ENCODE data around the gene ETV5. TPM values are rescaled to one million over a fixed set of nuclear protein-coding genes. Genes with fewer than 3 reads are reported as not detected.

The ETV5 gene
- total RNA-seq, 1 donor from 2014 or later, result 61.0 TPM

DNA sequence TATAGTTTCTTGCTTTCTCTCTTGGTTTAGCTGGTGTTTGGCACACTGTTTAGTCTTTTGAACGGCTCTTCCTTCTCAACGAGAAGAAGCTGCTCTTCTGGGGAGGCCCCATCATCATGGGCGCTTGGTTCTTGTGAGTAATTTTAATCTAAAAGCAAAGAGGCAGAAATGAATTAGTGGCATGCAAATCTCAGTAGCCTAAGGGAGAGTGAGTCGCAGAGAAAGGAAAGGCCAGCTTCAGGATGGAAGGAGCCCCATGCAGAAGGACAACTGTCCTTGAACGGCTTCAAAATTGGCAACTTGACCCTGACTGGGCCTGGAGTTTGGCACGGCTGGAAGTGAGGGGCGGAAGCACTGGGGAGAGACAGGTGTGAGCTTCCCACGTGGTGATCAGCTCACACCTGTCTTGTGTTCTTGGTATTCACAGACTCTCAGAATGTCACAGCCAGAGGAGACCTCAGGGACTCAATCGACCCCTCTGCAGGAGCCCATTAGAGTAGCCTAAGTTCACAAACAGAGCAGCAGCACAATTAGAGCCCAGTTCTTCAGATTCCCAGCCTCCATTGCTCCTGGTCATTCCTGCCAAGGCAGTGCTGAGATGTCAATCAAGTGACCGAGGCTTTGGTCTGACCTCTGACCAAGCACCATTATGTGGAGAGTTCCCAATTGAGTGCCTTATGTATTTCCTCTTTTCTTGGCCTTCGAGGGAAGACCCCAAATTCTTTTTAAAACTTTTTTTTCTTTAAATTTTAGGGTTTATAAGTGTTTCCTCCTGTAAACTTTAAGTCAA is 41.3 kb upstream of the ETV5 start:
- peaks cover 7% of the 10 kb centered on the region for H3K4me1 Mint-ChIP-seq
- H3K9me3 Mint-ChIP-seq, result no peaks in the 10 kb centered on the region
- DNase-seq (ENCODE audit: low read depth, low spot score), result no peak
- no peak overlapping the region for H3K27ac Mint-ChIP-seq (ENCODE audit: unreplicated experiment)
- TF ChIP-seq, protein P1, sequence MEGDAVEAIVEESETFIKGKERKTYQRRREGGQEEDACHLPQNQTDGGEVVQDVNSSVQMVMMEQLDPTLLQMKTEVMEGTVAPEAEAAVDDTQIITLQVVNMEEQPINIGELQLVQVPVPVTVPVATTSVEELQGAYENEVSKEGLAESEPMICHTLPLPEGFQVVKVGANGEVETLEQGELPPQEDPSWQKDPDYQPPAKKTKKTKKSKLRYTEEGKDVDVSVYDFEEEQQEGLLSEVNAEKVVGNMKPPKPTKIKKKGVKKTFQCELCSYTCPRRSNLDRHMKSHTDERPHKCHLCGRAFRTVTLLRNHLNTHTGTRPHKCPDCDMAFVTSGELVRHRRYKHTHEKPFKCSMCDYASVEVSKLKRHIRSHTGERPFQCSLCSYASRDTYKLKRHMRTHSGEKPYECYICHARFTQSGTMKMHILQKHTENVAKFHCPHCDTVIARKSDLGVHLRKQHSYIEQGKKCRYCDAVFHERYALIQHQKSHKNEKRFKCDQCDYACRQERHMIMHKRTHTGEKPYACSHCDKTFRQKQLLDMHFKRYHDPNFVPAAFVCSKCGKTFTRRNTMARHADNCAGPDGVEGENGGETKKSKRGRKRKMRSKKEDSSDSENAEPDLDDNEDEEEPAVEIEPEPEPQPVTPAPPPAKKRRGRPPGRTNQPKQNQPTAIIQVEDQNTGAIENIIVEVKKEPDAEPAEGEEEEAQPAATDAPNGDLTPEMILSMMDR (conservative IDR thresholded peaks at IDR 0.05), result no peak
- no peaks in the 10 kb centered on the region for H3K27me3 Mint-ChIP-seq (ENCODE audit: low read depth)
- no peak overlapping the region for H3K4me3 Mint-ChIP-seq
- H3K36me3 Mint-ChIP-seq (ENCODE audit: low read depth), result no peaks in the 10 kb centered on the region

DNA sequence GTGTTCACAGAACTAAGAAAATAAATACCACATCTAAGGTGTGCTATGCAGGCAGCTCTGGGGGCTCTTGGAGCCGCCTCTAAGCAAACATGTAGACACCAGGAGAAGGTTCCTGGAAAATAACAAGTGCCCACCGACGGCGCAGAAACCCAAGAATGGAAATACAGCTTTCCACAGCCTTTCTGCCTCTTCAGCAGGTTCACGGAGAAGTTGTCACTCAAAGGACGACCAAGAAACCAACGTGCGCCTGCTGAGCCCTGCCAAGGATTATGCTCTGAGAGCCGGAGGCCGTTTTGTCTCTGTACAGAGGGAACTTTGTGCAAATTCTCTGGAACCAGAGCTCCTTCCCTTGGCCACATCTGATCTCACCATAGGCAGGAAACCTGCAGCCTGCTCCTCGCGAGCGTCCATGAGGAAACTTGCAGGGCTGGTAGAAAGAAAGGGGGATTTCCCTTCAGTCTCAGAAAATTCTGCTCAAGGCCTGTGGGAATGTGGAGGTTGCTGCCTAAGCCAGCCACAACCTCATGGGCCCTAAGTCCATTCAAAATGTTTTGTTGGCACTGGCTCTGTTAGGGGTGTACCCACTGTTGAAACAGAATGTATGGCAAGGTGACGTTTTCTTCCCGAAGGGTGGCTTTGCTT is 40.6 kb upstream of the ETV5 start:
- Mint-ChIP-seq H3K27ac (ENCODE audit: unreplicated experiment) (no peak overlapping the region), H3K4me1 (peaks cover 7% of the 10 kb centered on the region), H3K36me3 (ENCODE audit: low read depth) (no peaks in the 10 kb centered on the region), H3K9me3 (no peaks in the 10 kb centered on the region), H3K4me3 (no peak overlapping the region), H3K27me3 (ENCODE audit: low read depth) (no peaks in the 10 kb centered on the region)
- DNase-seq (ENCODE audit: low read depth, low spot score), result no peak
- TF ChIP-seq, protein P1 (conservative IDR thresholded peaks at IDR 0.05), result no peak

DNA sequence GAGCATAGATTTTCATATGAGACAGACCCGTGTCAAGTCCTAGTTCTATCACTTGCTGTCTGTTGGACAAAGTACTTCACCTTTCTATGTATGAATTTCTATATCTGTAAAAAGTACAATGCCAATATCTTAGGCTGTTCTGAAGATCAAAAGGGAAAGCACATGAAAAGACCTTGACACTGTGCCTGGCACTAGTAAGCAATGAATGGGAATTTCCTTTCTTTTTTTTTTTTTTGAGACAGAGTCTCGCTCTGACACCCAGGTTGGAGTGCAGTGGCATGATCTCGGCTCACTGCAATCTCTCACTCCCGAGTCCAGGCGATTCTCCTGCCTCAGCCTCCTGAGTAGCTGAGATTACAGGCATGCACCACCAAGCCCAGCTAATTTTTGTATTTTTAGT is 35.4 kb upstream of the ETV5 start:
- Mint-ChIP-seq H3K27me3 (ENCODE audit: low read depth) (no peaks in the 10 kb centered on the region), H3K27ac (ENCODE audit: unreplicated experiment) (no peak overlapping the region), H3K4me1 (peaks cover 10% of the 10 kb centered on the region), H3K4me3 (no peak overlapping the region), H3K9me3 (peaks cover 3% of the 10 kb centered on the region), H3K36me3 (ENCODE audit: low read depth) (no peaks in the 10 kb centered on the region)
- DNase-seq (ENCODE audit: low read depth, low spot score), result no peak
- TF ChIP-seq, protein P1 (conservative IDR thresholded peaks at IDR 0.05), result no peak

DNA sequence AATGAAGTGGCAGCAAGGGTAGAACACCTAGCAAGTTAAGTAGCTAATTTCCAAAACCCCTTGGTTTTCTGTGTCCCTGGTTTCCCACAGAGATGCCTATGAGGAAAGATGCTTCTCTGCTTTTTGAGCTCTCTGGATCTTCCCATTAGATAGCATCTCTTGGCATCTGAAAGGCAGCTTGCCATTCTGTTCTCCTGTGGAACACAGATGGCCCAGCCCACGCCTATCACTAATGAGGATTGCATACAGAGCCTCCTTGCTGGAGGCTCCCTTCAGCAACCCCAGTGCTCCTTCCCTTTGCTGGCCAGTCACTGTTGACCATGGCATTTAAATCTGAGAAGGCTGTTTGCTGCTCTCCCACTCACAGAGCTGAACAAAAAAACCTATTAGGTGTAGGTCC is 34.4 kb upstream of the ETV5 start:
- H3K27me3 Mint-ChIP-seq (ENCODE audit: low read depth), result no peaks in the 10 kb centered on the region
- no peaks in the 10 kb centered on the region for H3K36me3 Mint-ChIP-seq (ENCODE audit: low read depth)
- TF ChIP-seq, protein P1 (conservative IDR thresholded peaks at IDR 0.05), result no peak
- peaks cover 10% of the 10 kb centered on the region for H3K4me1 Mint-ChIP-seq
- no peak overlapping the region for H3K27ac Mint-ChIP-seq (ENCODE audit: unreplicated experiment)
- no peak overlapping the region for H3K4me3 Mint-ChIP-seq
- DNase-seq (ENCODE audit: low read depth, low spot score), result no peak
- peaks cover 3% of the 10 kb centered on the region for H3K9me3 Mint-ChIP-seq

DNA sequence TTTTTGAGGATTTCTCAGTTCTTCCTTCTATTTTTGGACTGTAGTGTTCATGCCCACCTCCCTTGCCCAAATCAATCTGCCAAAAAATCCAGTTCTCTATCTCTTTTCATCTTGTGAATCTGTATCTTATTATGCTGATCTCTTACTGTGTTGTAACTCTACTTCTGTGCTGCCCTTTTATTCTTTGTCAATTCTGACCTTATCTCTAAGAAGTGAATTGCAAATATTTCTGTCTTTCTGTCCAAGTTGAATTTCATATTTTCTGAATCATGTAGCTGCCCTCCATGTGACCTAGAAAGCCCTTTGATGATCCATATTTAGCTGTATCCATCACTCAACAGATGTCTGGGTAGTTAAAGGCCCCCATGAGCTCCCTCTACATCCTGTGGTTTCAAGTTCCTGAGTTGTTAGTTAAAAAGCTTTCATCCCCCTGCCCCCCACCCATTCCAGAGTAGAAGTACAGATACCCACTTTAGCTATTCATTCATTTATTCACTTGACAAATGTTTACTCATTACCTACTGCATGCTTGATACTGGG is 33.6 kb upstream of the ETV5 start:
- Mint-ChIP-seq H3K9me3 (peaks cover 3% of the 10 kb centered on the region), H3K4me1 (peaks cover 10% of the 10 kb centered on the region), H3K27ac (ENCODE audit: unreplicated experiment) (no peak overlapping the region), H3K36me3 (ENCODE audit: low read depth) (no peaks in the 10 kb centered on the region), H3K27me3 (ENCODE audit: low read depth) (no peaks in the 10 kb centered on the region), H3K4me3 (no peak overlapping the region)
- no peak for DNase-seq (ENCODE audit: low read depth, low spot score)
- TF ChIP-seq, protein P1 (conservative IDR thresholded peaks at IDR 0.05), result no peak
